ENCODE results near the gene MICU1.
"Not testable (repeated sequence)": the region's sequence is repeated elsewhere in the genome, so short reads cannot be mapped to it uniquely, and the experiment has no call there.

Gene MICU1

GRCh38 chr10:72407927-72408600, 217.8 kb downstream of the MICU1 start:
- Histone ChIP-seq H3K27me3 (ENCODE audit: insufficient read depth, low read length) (no peaks in the 10 kb centered on the region), H3K27ac (ENCODE audit: low read depth, low read length) (no peak overlapping the region), H3K4me3 (ENCODE audit: low read depth, low read length) (no peak overlapping the region), H3K36me3 (ENCODE audit: insufficient read depth, low read length) (no peaks in the 10 kb centered on the region), H3K79me2 (ENCODE audit: control insufficient read depth, insufficient read depth, low read length, unreplicated experiment) (no peaks in the 10 kb centered on the region), H2AFZ (ENCODE audit: low read length, unreplicated experiment) (no peak overlapping the region), H3K4me1 (ENCODE audit: control insufficient read depth, insufficient read depth, low read length, unreplicated experiment) (no peaks in the 10 kb centered on the region)

GRCh38 chr10:72407471-72407870, 218.4 kb downstream of the MICU1 start:
- Histone ChIP-seq H3K4me1 (ENCODE audit: control insufficient read depth, insufficient read depth, low read length, unreplicated experiment) (no peaks in the 10 kb centered on the region), H3K4me3 (ENCODE audit: low read depth, low read length) (no peak overlapping the region), H3K27me3 (ENCODE audit: insufficient read depth, low read length) (no peaks in the 10 kb centered on the region), H3K36me3 (ENCODE audit: insufficient read depth, low read length) (no peaks in the 10 kb centered on the region), H3K79me2 (ENCODE audit: control insufficient read depth, insufficient read depth, low read length, unreplicated experiment) (no peaks in the 10 kb centered on the region), H3K27ac (ENCODE audit: low read depth, low read length) (no peak overlapping the region), H2AFZ (ENCODE audit: low read length, unreplicated experiment) (no peak overlapping the region)

- not testable (repeated sequence) for H2AFZ ChIP-seq (ENCODE audit: low read length, unreplicated experiment); H3K27me3 ChIP-seq (ENCODE audit: insufficient read depth, low read length); H3K4me1 ChIP-seq (ENCODE audit: control insufficient read depth, insufficient read depth, low read length, unreplicated experiment); H3K4me3 ChIP-seq (ENCODE audit: low read depth, low read length); H3K79me2 ChIP-seq (ENCODE audit: control insufficient read depth, insufficient read depth, low read length, unreplicated experiment); H3K27ac ChIP-seq (ENCODE audit: low read depth, low read length); H3K36me3 ChIP-seq (ENCODE audit: insufficient read depth, low read length)
Measured at GRCh38 chr10:72395581-72395980, 230.3 kb downstream of the MICU1 start.

GRCh38 chr10:72392571-72392970, 233.3 kb downstream of the MICU1 start:
- Histone ChIP-seq H2AFZ (ENCODE audit: low read length, unreplicated experiment) (no peak overlapping the region), H3K36me3 (ENCODE audit: insufficient read depth, low read length) (peaks cover 3% of the 10 kb centered on the region), H3K4me1 (ENCODE audit: control insufficient read depth, insufficient read depth, low read length, unreplicated experiment) (no peaks in the 10 kb centered on the region), H3K27ac (ENCODE audit: low read depth, low read length) (no peak overlapping the region), H3K27me3 (ENCODE audit: insufficient read depth, low read length) (no peaks in the 10 kb centered on the region), H3K4me3 (ENCODE audit: low read depth, low read length) (no peak overlapping the region), H3K79me2 (ENCODE audit: control insufficient read depth, insufficient read depth, low read length, unreplicated experiment) (no peaks in the 10 kb centered on the region)

- H3K36me3 ChIP-seq (ENCODE audit: insufficient read depth, low read length), result peaks cover 3% of the 10 kb centered on the region
- no peaks in the 10 kb centered on the region for H3K4me1 ChIP-seq (ENCODE audit: control insufficient read depth, insufficient read depth, low read length, unreplicated experiment)
- no peak overlapping the region for H3K4me3 ChIP-seq (ENCODE audit: low read depth, low read length)
- H3K27me3 ChIP-seq (ENCODE audit: insufficient read depth, low read length), result no peaks in the 10 kb centered on the region
- H3K79me2 ChIP-seq (ENCODE audit: control insufficient read depth, insufficient read depth, low read length, unreplicated experiment), result no peaks in the 10 kb centered on the region
- H2AFZ ChIP-seq (ENCODE audit: low read length, unreplicated experiment), result no peak overlapping the region
- H3K27ac ChIP-seq (ENCODE audit: low read depth, low read length), result no peak overlapping the region
Measured at GRCh38 chr10:72390764-72391163, 235.1 kb downstream of the MICU1 start.

GRCh38 chr10:72389716-72390115, 236.2 kb downstream of the MICU1 start:
- Histone ChIP-seq H3K4me1 (ENCODE audit: control insufficient read depth, insufficient read depth, low read length, unreplicated experiment) (no peaks in the 10 kb centered on the region), H3K79me2 (ENCODE audit: control insufficient read depth, insufficient read depth, low read length, unreplicated experiment) (no peaks in the 10 kb centered on the region), H3K27ac (ENCODE audit: low read depth, low read length) (no peak overlapping the region), H3K4me3 (ENCODE audit: low read depth, low read length) (no peak overlapping the region), H3K27me3 (ENCODE audit: insufficient read depth, low read length) (no peaks in the 10 kb centered on the region), H2AFZ (ENCODE audit: low read length, unreplicated experiment) (no peak overlapping the region), H3K36me3 (ENCODE audit: insufficient read depth, low read length) (peaks cover 3% of the 10 kb centered on the region)

- H3K4me1 ChIP-seq (ENCODE audit: control insufficient read depth, insufficient read depth, low read length, unreplicated experiment), result no peaks in the 10 kb centered on the region
- no peak overlapping the region for H2AFZ ChIP-seq (ENCODE audit: low read length, unreplicated experiment)
- no peaks in the 10 kb centered on the region for H3K79me2 ChIP-seq (ENCODE audit: control insufficient read depth, insufficient read depth, low read length, unreplicated experiment)
- no peak overlapping the region for H3K4me3 ChIP-seq (ENCODE audit: low read depth, low read length)
- H3K27ac ChIP-seq (ENCODE audit: low read depth, low read length), result no peak overlapping the region
- no peaks in the 10 kb centered on the region for H3K27me3 ChIP-seq (ENCODE audit: insufficient read depth, low read length)
- peaks cover 3% of the 10 kb centered on the region for H3K36me3 ChIP-seq (ENCODE audit: insufficient read depth, low read length)
Measured at GRCh38 chr10:72389014-72389413, 236.9 kb downstream of the MICU1 start.

- H3K27ac ChIP-seq (ENCODE audit: low read depth, low read length), result no peak overlapping the region
- no peaks in the 10 kb centered on the region for H3K79me2 ChIP-seq (ENCODE audit: control insufficient read depth, insufficient read depth, low read length, unreplicated experiment)
- no peaks in the 10 kb centered on the region for H3K27me3 ChIP-seq (ENCODE audit: insufficient read depth, low read length)
- peaks cover 3% of the 10 kb centered on the region for H3K36me3 ChIP-seq (ENCODE audit: insufficient read depth, low read length)
- no peak overlapping the region for H2AFZ ChIP-seq (ENCODE audit: low read length, unreplicated experiment)
- H3K4me3 ChIP-seq (ENCODE audit: low read depth, low read length), result no peak overlapping the region
- H3K4me1 ChIP-seq (ENCODE audit: control insufficient read depth, insufficient read depth, low read length, unreplicated experiment), result no peaks in the 10 kb centered on the region
Measured at GRCh38 chr10:72388062-72388461, 237.8 kb downstream of the MICU1 start.

- no peaks in the 10 kb centered on the region for H3K4me1 ChIP-seq (ENCODE audit: control insufficient read depth, insufficient read depth, low read length, unreplicated experiment)
- no peak overlapping the region for H2AFZ ChIP-seq (ENCODE audit: low read length, unreplicated experiment)
- no peak overlapping the region for H3K27ac ChIP-seq (ENCODE audit: low read depth, low read length)
- no peaks in the 10 kb centered on the region for H3K79me2 ChIP-seq (ENCODE audit: control insufficient read depth, insufficient read depth, low read length, unreplicated experiment)
- H3K4me3 ChIP-seq (ENCODE audit: low read depth, low read length), result no peak overlapping the region
- H3K27me3 ChIP-seq (ENCODE audit: insufficient read depth, low read length), result no peaks in the 10 kb centered on the region
- no peaks in the 10 kb centered on the region for H3K36me3 ChIP-seq (ENCODE audit: insufficient read depth, low read length)
Measured at GRCh38 chr10:72386916-72387586, 238.8 kb downstream of the MICU1 start.

GRCh38 chr10:72385724-72386123, 240.2 kb downstream of the MICU1 start:
- Histone ChIP-seq H3K79me2 (ENCODE audit: control insufficient read depth, insufficient read depth, low read length, unreplicated experiment) (no peaks in the 10 kb centered on the region), H3K27ac (ENCODE audit: low read depth, low read length) (no peak overlapping the region), H3K4me3 (ENCODE audit: low read depth, low read length) (no peak overlapping the region), H3K36me3 (ENCODE audit: insufficient read depth, low read length) (no peaks in the 10 kb centered on the region), H3K4me1 (ENCODE audit: control insufficient read depth, insufficient read depth, low read length, unreplicated experiment) (no peaks in the 10 kb centered on the region), H2AFZ (ENCODE audit: low read length, unreplicated experiment) (no peak overlapping the region), H3K27me3 (ENCODE audit: insufficient read depth, low read length) (no peaks in the 10 kb centered on the region)

GRCh38 chr10:72384982-72385381, 240.9 kb downstream of the MICU1 start:
- H3K36me3 ChIP-seq (ENCODE audit: insufficient read depth, low read length); H3K4me3 ChIP-seq (ENCODE audit: low read depth, low read length); H2AFZ ChIP-seq (ENCODE audit: low read length, unreplicated experiment); H3K79me2 ChIP-seq (ENCODE audit: control insufficient read depth, insufficient read depth, low read length, unreplicated experiment); H3K4me1 ChIP-seq (ENCODE audit: control insufficient read depth, insufficient read depth, low read length, unreplicated experiment); H3K27me3 ChIP-seq (ENCODE audit: insufficient read depth, low read length); H3K27ac ChIP-seq (ENCODE audit: low read depth, low read length): not testable (repeated sequence)

Measured in ACC112 (cell line).